ENCODE results near the gene KYNU. TPM values are rescaled to one million over a fixed set of nuclear protein-coding genes. Genes with fewer than 3 reads are reported as not detected.

KYNU gene
- total and polyA plus RNA-seq, 10 of the 15 experiments (the other 5 are each of a cell fraction or from before 2014, with no cell fraction given) = 31.3 to 101 (median 38.3) TPM

DNA sequence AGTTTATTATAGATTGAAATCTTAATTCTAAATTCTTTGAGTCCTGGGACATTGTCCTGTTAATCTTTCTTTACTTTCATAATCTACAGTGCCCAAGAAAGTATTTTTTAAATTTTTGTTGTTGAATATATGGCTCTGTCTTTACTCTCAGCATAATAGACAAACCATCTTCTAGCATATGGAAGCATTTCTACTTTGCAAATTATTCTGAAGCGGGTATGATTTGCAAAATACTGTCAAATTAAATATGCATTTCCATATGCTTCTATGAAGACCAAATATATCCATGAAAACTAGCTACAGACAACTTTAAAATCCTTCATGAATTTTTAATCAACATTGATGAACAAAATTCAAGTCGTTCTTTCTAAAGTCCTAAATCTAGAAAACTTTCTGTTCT, 117.2 kb downstream of the KYNU start:
- H3K79me2 ChIP-seq (ENCODE audit: control insufficient read depth, insufficient read depth, low read length) = no peaks in the 10 kb centered on the region
- POLR2A ChIA-PET = no interaction called here
- SMC1A ChIA-PET (ENCODE audit: uncharacterized antibody, unreplicated experiment) = interaction anchor here (1.0 to 1.7 kb wide), 5 partner anchors 11 to 314 kb away, joined by 3 to 5 read pairs (median 4); no protein-coding TSS in a partner anchor
- no peak for ATAC-seq
- peaks cover 2% of the 10 kb centered on the region; the same call in 1 of the 2 replicates for H3K4me1 ChIP-seq (ENCODE audit: control insufficient read depth, insufficient read depth, low read length)
- H3K27ac ChIP-seq (ENCODE audit: control insufficient read depth, insufficient read depth) = no peak overlapping the region
- no peaks in the 10 kb centered on the region for H4K20me1 ChIP-seq (ENCODE audit: control insufficient read depth, insufficient read depth)
- CTCF ChIA-PET = interaction anchor here (1.0 to 9.8 kb wide), 6 partner anchors 9 to 198 kb away, joined by 3 to 124 read pairs (median 4); no protein-coding TSS in a partner anchor
- TF ChIP-seq CTCF (IDR thresholded peaks at IDR 0.05 in 2 of 3, conservative IDR thresholded peaks at IDR 0.05 in 1 of 3; ENCODE audit: control insufficient read depth in 2 of 3, extremely low read depth in 1 of 3, insufficient read depth in 1 of 3, low read depth in 3 of 3, low read length in 3 of 3) = no peak
- TF ChIP-seq MEF2A (IDR thresholded peaks at IDR 0.05; ENCODE audit: insufficient read depth, low read depth, low read length) = no peak
- no peak for TF ChIP-seq POLR2A (IDR thresholded peaks at IDR 0.05; ENCODE audit: low read depth, low read length)
- TF ChIP-seq TCF7 (IDR thresholded peaks at IDR 0.05; ENCODE audit: borderline replicate concordance) = no peak
- no peak for TF ChIP-seq HCFC1 (IDR thresholded peaks at IDR 0.05; ENCODE audit: low read length)
- no peak for TF ChIP-seq RBBP5 (conservative IDR thresholded peaks at IDR 0.05)
- TF ChIP-seq CBX5 (IDR thresholded peaks at IDR 0.05; ENCODE audit: low read depth) = no peak
- TF ChIP-seq FOXK2 (IDR thresholded peaks at IDR 0.05) = no peak
- TF ChIP-seq NR2C1 (IDR thresholded peaks at IDR 0.05) = no peak
- no peak for TF ChIP-seq CHD4 (IDR thresholded peaks at IDR 0.05)
- no peak for TF ChIP-seq FOS (IDR thresholded peaks at IDR 0.05; ENCODE audit: borderline replicate concordance, extremely low read depth, insufficient read length)
- TF ChIP-seq MTA2 (IDR thresholded peaks at IDR 0.05; ENCODE audit: low read depth) = no peak
- no peak for TF ChIP-seq RFX5 (IDR thresholded peaks at IDR 0.05; ENCODE audit: low read depth, low read length)
- TF ChIP-seq STAT3 (IDR thresholded peaks at IDR 0.05; ENCODE audit: low read depth, low read length) = no peak
- TF ChIP-seq CBFB (IDR thresholded peaks at IDR 0.05; ENCODE audit: low read depth) = no peak
- TF ChIP-seq HDGF (IDR thresholded peaks at IDR 0.05) = no peak
- no peak for TF ChIP-seq JUND (IDR thresholded peaks at IDR 0.05; ENCODE audit: low read depth, low read length)
- TF ChIP-seq TBL1XR1 (IDR thresholded peaks at IDR 0.05; ENCODE audit: low read depth, low read length) = no peak
- RAD21 ChIA-PET (ENCODE audit: unreplicated experiment) = interaction anchor here (1.3 kb wide), 1 partner anchor 311 kb away, joined by 3 read pairs; no protein-coding TSS in a partner anchor
- no TSS peak for BruUV-seq (replicated peaks)
- no peak overlapping the region for H3K4me2 ChIP-seq (ENCODE audit: control insufficient read depth, insufficient read depth)
- no peak overlapping the region for H3K4me3 ChIP-seq
- intact Hi-C loops (cut with micrococcal nuclease; ENCODE audit: unreplicated experiment) (no loop called here), in situ Hi-C loops (cut with MboI) (loop anchor here (5.0 to 25.0 kb wide), 2 partner anchors 312 to 707 kb away; no protein-coding TSS in a partner anchor)
- WGBS (ENCODE audit: insufficient coverage, insufficient replicate concordance, low lambda C conversion rate, missing lambda C conversion rate) = 74% methylated on average over 2 of the region's 2 CpGs
- no peaks in the 10 kb centered on the region for H3K9me3 ChIP-seq (replicated peaks; ENCODE audit: control insufficient read depth, insufficient read depth, low read length)
- FAIRE-seq = no peak
- no peak overlapping the region for H3K9ac ChIP-seq (ENCODE audit: control insufficient read depth, insufficient read depth, low read length)
- H3K27me3 ChIP-seq (replicated peaks in 1 of 2; ENCODE audit: control insufficient read depth in 2 of 2, insufficient read depth in 2 of 2, low read length in 1 of 2) = no peaks in the 10 kb centered on the region
- H3K36me3 ChIP-seq (ENCODE audit: control insufficient read depth in 2 of 2, insufficient read depth in 2 of 2, low read length in 1 of 2) = no peaks in the 10 kb centered on the region
- no peak overlapping the region for H2AFZ ChIP-seq (ENCODE audit: control insufficient read depth, low read depth, low read length)
- no peak for DNase-seq (ENCODE audit: low read depth, low spot score)
